MCF 10A (cell line): Measurements from ENCODE around the gene NANOS3. TPM values are rescaled to one million over a fixed set of nuclear protein-coding genes. Genes with fewer than 3 reads are reported as not detected.
A peak's percentile ranks its signal among the peaks of the same experiment; 100 is the strongest.

Source experiments
- BruUV-seq: library from RNA; stranded (reverse); fragments of 400-500 nt; replicated peaks from 2 replicates; lab custom pipeline; 2021; lab: Mats Ljungman, UMichigan
- CTCF ChIA-PET: fragments of 300-600 bp; sonication (Branson Sonifier 250); formaldehyde crosslinking; extraction: SDS; loops from one replicate; lab custom pipeline; 2021; ENCODE audit warnings: antibody characterized with exemption, inconsistent platforms; lab: Yijun Ruan, JAX
- POLR2A ChIA-PET: fragments of 300-600, 350-650 bp; sonication (Branson Sonifier 250); formaldehyde crosslinking; extraction: SDS; loops from one replicate; lab custom pipeline; 2020; ENCODE audit warnings: antibody characterized with exemption, inconsistent platforms; lab: Yijun Ruan, JAX
- DNase-seq: peaks from one replicate; pipeline ENCODE4 v3.0.0-alpha.2; 2018; ENCODE audit not compliant: unreplicated experiment
- H3K27ac Mint-ChIP-seq: one replicate; pipeline ENCODE4 v1.8.0; 2022; ENCODE audit warnings: mild to moderate bottlenecking, low read depth, mixed read lengths; ENCODE audit not compliant: unreplicated experiment
- H3K27me3 Mint-ChIP-seq: one replicate; pipeline ENCODE4 v1.8.0; 2022; ENCODE audit warnings: mixed read lengths; ENCODE audit not compliant: insufficient read depth, unreplicated experiment
- H3K36me3 Mint-ChIP-seq: one replicate; pipeline ENCODE4 v1.8.0; 2022; ENCODE audit warnings: mild to moderate bottlenecking, moderate library complexity, mixed read lengths; ENCODE audit not compliant: insufficient read depth, unreplicated experiment
- H3K4me1 Mint-ChIP-seq: one replicate; pipeline ENCODE4 v1.8.0; 2022; ENCODE audit warnings: mixed read lengths; ENCODE audit not compliant: insufficient read depth, unreplicated experiment
- H3K4me3 Mint-ChIP-seq: one replicate; pipeline ENCODE4 v1.8.0; 2022; ENCODE audit warnings: mild to moderate bottlenecking, moderate library complexity, mixed read lengths; ENCODE audit not compliant: unreplicated experiment
- H3K9me3 Mint-ChIP-seq: one replicate; pipeline ENCODE4 v1.8.0; 2022; ENCODE audit warnings: mixed read lengths; ENCODE audit not compliant: unreplicated experiment
- CTCF ChIP-seq: fragments of 200-600 bp; IDR thresholded peaks from one replicate; pipeline ENCODE4 v1.8.0; 2022; ENCODE audit warnings: antibody characterized with exemption, mild to moderate bottlenecking; ENCODE audit not compliant: unreplicated experiment
- intact Hi-C: fragments of 100-400 bp; cut with micrococcal nuclease; formaldehyde crosslinking; loops from 2 replicates; pipeline ENCODE4 v1.14.1; 2022
- total RNA-seq: library from RNA; stranded (reverse); gene quantifications from 2 replicates; pipeline ENCODE4 v1.2.3, GENCODE V29; 2022

The NANOS3 gene
- total RNA-seq, 1 experiment from 2014 or later, result not detected

GRCh38 chr19:13861714-13862531 is 15.0 kb upstream of the NANOS3 start:
- ChIA-PET CTCF (interaction anchor here (0.5 to 4.5 kb wide), 34 partner anchors 9 to 1685 kb away, joined by 3 to 107 read pairs (median 4); partner anchors contain the start of gene ZSWIM4), POLR2A (interaction anchor here (0.7 to 4.2 kb wide), 22 partner anchors 9 to 130 kb away, joined by 3 to 25 read pairs (median 8); partner anchors contain the start of genes C19orf53, MRI1 and ZSWIM4)
- peaks cover 22% of the 10 kb centered on the region for H3K4me1 Mint-ChIP-seq
- peak overlapping the region; percentile 75 for H3K4me3 Mint-ChIP-seq
- H3K9me3 Mint-ChIP-seq, result no peaks in the 10 kb centered on the region
- peaks cover 7% of the 10 kb centered on the region for H3K36me3 Mint-ChIP-seq
- TF ChIP-seq CTCF, result peak; percentile 91
- H3K27ac Mint-ChIP-seq, result peak overlapping the region; percentile 49
- intact Hi-C loops, result loop anchor here (1.0 to 5.0 kb wide), 4 partner anchors 22 to 145 kb away; no protein-coding TSS in a partner anchor
- H3K27me3 Mint-ChIP-seq, result peaks cover 23% of the 10 kb centered on the region
- DNase-seq, result peak; percentile 90
- BruUV-seq, result no TSS peak

GRCh38 chr19:13864046-13864666 is 12.8 kb upstream of the NANOS3 start:
- intact Hi-C loops, result loop anchor here (5.0 kb wide), 2 partner anchors 132 to 147 kb away; no protein-coding TSS in a partner anchor
- Mint-ChIP-seq H3K27me3 (peaks cover 34% of the 10 kb centered on the region), H3K27ac (no peak overlapping the region), H3K36me3 (peaks cover 7% of the 10 kb centered on the region), H3K9me3 (no peaks in the 10 kb centered on the region), H3K4me3 (peak overlapping the region; percentile 52), H3K4me1 (peaks cover 22% of the 10 kb centered on the region)
- no peak for DNase-seq
- BruUV-seq, result no TSS peak
- ChIA-PET POLR2A (interaction anchor here (2.5 to 4.2 kb wide), 3 partner anchors 28 to 116 kb away, joined by 11 to 20 read pairs (median 13); partner anchors contain the start of gene C19orf53), CTCF (interaction anchor here (0.6 to 4.5 kb wide), 8 partner anchors 7 to 264 kb away, joined by 3 to 107 read pairs (median 5); no protein-coding TSS in a partner anchor)
- TF ChIP-seq CTCF, result no peak

GRCh38 chr19:13864667-13865570 is 12.0 kb upstream of the NANOS3 start:
- no TSS peak for BruUV-seq
- peaks cover 15% of the 10 kb centered on the region for H3K4me1 Mint-ChIP-seq
- no peak overlapping the region for H3K27ac Mint-ChIP-seq
- no peak for DNase-seq
- ChIA-PET POLR2A (interaction anchor here (3.3 to 4.2 kb wide), 2 partner anchors 29 to 91 kb away, joined by 13 to 20 read pairs; partner anchors contain the start of gene C19orf53), CTCF (no interaction called here)
- no peak for TF ChIP-seq CTCF
- no peaks in the 10 kb centered on the region for H3K9me3 Mint-ChIP-seq
- peaks cover 7% of the 10 kb centered on the region for H3K36me3 Mint-ChIP-seq
- intact Hi-C loops, result loop anchor here (5.0 kb wide), 2 partner anchors 133 to 148 kb away; no protein-coding TSS in a partner anchor
- peak overlapping the region; percentile 52 for H3K4me3 Mint-ChIP-seq
- peaks cover 34% of the 10 kb centered on the region for H3K27me3 Mint-ChIP-seq
